Smooth muscle cell (in vitro differentiated cells): ENCODE data around the gene CCDC92B. TPM values are rescaled to one million over a fixed set of nuclear protein-coding genes. Genes with fewer than 3 reads are reported as not detected.

Experiments used
- DNase-seq: peaks from one replicate; lab custom pipeline; 2025; ENCODE audit not compliant: unreplicated experiment; lab: John Stamatoyannopoulos, UW
- H2AFZ ChIP-seq: fragments of 200-600 bp; sonication (generic); 2 replicates; pipeline ENCODE4 v1.6.0; 2016; ENCODE audit warnings: antibody characterized with exemption, low read depth, mild to moderate bottlenecking
- H3F3A ChIP-seq: fragments of 200-600 bp; sonication (generic); 2 replicates; pipeline ENCODE4 v1.6.0; 2017; ENCODE audit warnings: antibody characterized with exemption, low read depth
- H3K27ac ChIP-seq: fragments of 200-600 bp; sonication (generic); 2 replicates; pipeline ENCODE4 v1.5.1; 2016; ENCODE audit warnings: low read depth, mild to moderate bottlenecking
- H3K27me3 ChIP-seq: fragments of 200-600 bp; sonication (generic); 2 replicates; pipeline ENCODE4 v1.6.1; 2016; ENCODE audit warnings: low read depth, mild to moderate bottlenecking
- H3K36me3 ChIP-seq: fragments of 200-600 bp; sonication (generic); 2 replicates; pipeline ENCODE4 v1.5.1; 2016; ENCODE audit warnings: low read depth
- H3K4me1 ChIP-seq: fragments of 200-600 bp; sonication (generic); 2 replicates; pipeline ENCODE4 v1.5.1; 2016; ENCODE audit warnings: low read depth
- H3K4me2 ChIP-seq: fragments of 200-600 bp; sonication (generic); 2 replicates; pipeline ENCODE4 v1.6.0; 2016; ENCODE audit warnings: mild to moderate bottlenecking
- H3K4me3 ChIP-seq: fragments of 200-600 bp; sonication (generic); 2 replicates; pipeline ENCODE4 v1.5.1; 2016; ENCODE audit warnings: mild to moderate bottlenecking
- H3K79me2 ChIP-seq: fragments of 200-600 bp; sonication (generic); 2 replicates; pipeline ENCODE4 v1.6.0; 2016; ENCODE audit warnings: low read depth, mild to moderate bottlenecking
- H3K9ac ChIP-seq: fragments of 200-600 bp; sonication (generic); 2 replicates; pipeline ENCODE4 v1.6.0; 2016; ENCODE audit warnings: low read depth
- H3K9me3 ChIP-seq: fragments of 200-600 bp; sonication (generic); replicated peaks from 2 replicates; pipeline ENCODE4 v1.5.1; 2016; ENCODE audit warnings: low read depth
- H4K20me1 ChIP-seq: fragments of 200-600 bp; sonication (generic); 2 replicates; pipeline ENCODE4 v1.6.0; 2016; ENCODE audit warnings: low read depth
- WGBS: methylation state at CpG from one replicate; pipeline ENCODE4 v1.1.7; 2016; ENCODE audit warnings: low lambda C conversion rate; 5-methylcytosine and 5-hydroxymethylcytosine counted together
- polyA plus RNA-seq: library from polyadenylated mRNA; unstranded; fragments of >200 nt; fragmentation: Nextera tagmentation; extraction: Ambion mirVana; gene quantifications from 2 replicates; pipeline ENCODE4 v1.2.1, GENCODE V29; 2016
- total RNA-seq: library from RNA; depleted of rRNA; stranded (reverse); fragments of >200 nt; gene quantifications from 2 replicates; pipeline ENCODE4 v1.2.3, GENCODE V29; 2014
- TF ChIP-seq, protein P1 (sequence below): fragments of 200-600 bp; sonication (generic); IDR thresholded peaks from 2 replicates; pipeline ENCODE4 v1.5.1; 2017; ENCODE audit warnings: borderline replicate concordance, mild to moderate bottlenecking, antibody characterized with exemption; ENCODE audit not compliant: insufficient read depth, poor library complexity, severe bottlenecking

CCDC92B gene
- total and polyA plus RNA-seq, 2 experiments from 2014 or later, result not detected

DNA sequence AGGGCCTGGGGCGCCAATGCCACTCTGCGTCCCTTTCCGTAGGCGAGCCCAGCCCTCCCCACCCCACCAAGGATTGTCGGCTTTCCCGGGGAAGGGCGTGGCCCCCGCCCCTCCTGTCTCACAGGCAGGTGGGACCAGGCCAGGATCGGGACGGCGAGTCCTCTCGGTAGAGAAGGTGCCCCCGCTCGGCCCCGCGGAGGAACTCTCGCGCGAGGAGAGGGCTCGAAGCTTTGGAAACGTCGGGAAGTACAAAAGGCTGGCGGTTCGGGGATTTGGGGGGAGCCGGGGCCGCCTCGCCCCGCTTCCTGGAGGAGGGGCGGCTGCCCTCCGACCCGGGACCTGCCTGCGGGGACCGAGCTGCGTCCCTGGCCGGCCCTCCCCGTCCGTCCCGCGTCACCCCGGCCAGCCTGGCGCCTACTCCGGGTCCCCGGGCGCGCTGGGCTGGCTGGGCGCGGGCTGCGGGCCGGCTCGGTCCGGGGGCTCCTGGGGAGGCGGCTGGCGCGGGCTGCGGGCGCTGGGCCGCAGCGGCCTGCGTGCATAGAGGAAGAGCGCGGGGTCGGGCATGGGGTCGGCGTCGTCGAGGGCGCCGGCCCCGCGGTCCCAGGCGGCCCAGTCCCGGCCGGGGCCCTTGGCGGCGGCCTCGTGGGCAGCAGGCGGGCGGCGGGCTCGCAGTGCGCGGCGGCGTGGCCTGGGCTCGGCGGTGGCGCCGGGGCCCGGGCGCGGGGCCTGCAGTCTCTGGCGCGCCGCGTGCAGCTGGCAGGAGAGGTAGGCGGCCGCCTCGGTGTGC lies 25.3 kb downstream of the CCDC92B start:
- Histone ChIP-seq H3F3A (no peaks in the 10 kb centered on the region), H3K9me3 (no peaks in the 10 kb centered on the region), H3K27ac (no peak overlapping the region), H3K9ac (no peak overlapping the region), H3K4me1 (peaks cover 3% of the 10 kb centered on the region), H4K20me1 (no peaks in the 10 kb centered on the region), H3K4me2 (peak overlapping the region; percentile 85), H2AFZ (peak overlapping the region; percentile 66), H3K4me3 (peak overlapping the region; percentile 35), H3K79me2 (no peaks in the 10 kb centered on the region), H3K36me3 (no peaks in the 10 kb centered on the region), H3K27me3 (peaks cover 18% of the 10 kb centered on the region)
- TF ChIP-seq, protein P1, sequence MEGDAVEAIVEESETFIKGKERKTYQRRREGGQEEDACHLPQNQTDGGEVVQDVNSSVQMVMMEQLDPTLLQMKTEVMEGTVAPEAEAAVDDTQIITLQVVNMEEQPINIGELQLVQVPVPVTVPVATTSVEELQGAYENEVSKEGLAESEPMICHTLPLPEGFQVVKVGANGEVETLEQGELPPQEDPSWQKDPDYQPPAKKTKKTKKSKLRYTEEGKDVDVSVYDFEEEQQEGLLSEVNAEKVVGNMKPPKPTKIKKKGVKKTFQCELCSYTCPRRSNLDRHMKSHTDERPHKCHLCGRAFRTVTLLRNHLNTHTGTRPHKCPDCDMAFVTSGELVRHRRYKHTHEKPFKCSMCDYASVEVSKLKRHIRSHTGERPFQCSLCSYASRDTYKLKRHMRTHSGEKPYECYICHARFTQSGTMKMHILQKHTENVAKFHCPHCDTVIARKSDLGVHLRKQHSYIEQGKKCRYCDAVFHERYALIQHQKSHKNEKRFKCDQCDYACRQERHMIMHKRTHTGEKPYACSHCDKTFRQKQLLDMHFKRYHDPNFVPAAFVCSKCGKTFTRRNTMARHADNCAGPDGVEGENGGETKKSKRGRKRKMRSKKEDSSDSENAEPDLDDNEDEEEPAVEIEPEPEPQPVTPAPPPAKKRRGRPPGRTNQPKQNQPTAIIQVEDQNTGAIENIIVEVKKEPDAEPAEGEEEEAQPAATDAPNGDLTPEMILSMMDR, result no peak
- 3% methylated on average over 60 of the region's 98 CpGs for WGBS
- DNase-seq, result no peak

DNA sequence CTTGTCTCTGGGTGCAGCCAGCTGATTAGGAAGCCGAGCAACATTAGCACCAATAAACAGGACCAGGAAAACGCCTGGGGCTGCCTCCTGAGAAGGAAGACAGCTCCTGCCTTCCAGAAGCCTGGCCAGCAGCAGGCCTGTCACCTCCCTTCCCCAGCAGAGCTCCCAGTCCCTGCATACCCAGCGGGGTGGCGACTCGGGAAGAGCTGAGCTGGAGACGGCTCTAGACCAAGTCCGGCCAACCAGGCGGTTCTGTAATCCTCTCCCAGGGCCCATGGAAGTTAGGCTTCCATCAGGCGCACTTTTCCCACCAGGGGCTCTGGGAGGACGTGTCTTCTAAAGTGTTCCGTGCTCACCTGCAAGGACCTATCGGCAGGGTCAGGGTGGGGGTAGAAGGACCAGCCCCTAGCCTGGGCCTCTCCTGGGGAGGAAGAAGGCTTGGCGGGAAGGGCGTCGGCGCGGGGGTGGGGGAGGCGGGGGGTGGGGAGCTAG lies 25.9 kb downstream of the CCDC92B start:
- peaks cover 18% of the 10 kb centered on the region for H3K27me3 ChIP-seq
- peak overlapping the region; percentile 85 for H3K4me2 ChIP-seq
- H3F3A ChIP-seq, result no peaks in the 10 kb centered on the region
- H3K27ac ChIP-seq, result no peak overlapping the region
- no peak overlapping the region for H3K9ac ChIP-seq
- no peaks in the 10 kb centered on the region for H3K79me2 ChIP-seq
- no peak overlapping the region for H2AFZ ChIP-seq
- H3K4me1 ChIP-seq, result peaks cover 3% of the 10 kb centered on the region
- peak overlapping the region; percentile 35 for H3K4me3 ChIP-seq
- H3K36me3 ChIP-seq, result no peaks in the 10 kb centered on the region
- 4% methylated on average over 18 of the region's 18 CpGs for WGBS
- no peaks in the 10 kb centered on the region for H4K20me1 ChIP-seq
- no peaks in the 10 kb centered on the region for H3K9me3 ChIP-seq
- DNase-seq, result no peak
- TF ChIP-seq, protein P1, result no peak

DNA sequence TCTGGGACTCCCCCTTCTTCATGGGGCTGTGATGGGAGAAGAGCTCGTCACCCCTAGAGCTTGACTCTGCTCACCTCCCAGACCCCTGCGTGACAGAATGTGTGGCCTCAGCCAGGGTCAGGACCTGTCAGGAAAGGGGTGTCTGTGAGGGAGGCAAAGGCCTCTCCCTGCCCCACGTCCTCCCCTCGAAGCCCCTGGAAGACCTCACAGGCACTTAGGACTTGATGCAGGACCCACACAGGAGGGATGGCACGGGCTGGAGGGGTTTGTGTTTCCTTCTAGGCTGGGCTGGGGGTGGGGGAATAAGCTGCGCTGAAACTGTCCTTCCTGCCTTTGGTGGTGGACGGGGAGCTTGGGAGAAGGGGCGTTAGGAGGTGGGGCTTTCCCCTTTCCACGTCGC lies 26.8 kb downstream of the CCDC92B start:
- Histone ChIP-seq H3F3A (no peaks in the 10 kb centered on the region), H3K4me3 (no peak overlapping the region), H3K9me3 (no peaks in the 10 kb centered on the region), H2AFZ (no peak overlapping the region), H3K36me3 (no peaks in the 10 kb centered on the region), H3K9ac (no peak overlapping the region), H3K4me1 (peaks cover 3% of the 10 kb centered on the region), H3K27me3 (peaks cover 18% of the 10 kb centered on the region), H3K27ac (no peak overlapping the region), H3K4me2 (no peak overlapping the region), H4K20me1 (no peaks in the 10 kb centered on the region), H3K79me2 (no peaks in the 10 kb centered on the region)
- no peak for DNase-seq
- TF ChIP-seq, protein P1, result no peak
- 78% methylated on average over 9 of the region's 10 CpGs for WGBS
